ENCODE measurements around the gene TNFAIP3.

The TNFAIP3 gene

DNA sequence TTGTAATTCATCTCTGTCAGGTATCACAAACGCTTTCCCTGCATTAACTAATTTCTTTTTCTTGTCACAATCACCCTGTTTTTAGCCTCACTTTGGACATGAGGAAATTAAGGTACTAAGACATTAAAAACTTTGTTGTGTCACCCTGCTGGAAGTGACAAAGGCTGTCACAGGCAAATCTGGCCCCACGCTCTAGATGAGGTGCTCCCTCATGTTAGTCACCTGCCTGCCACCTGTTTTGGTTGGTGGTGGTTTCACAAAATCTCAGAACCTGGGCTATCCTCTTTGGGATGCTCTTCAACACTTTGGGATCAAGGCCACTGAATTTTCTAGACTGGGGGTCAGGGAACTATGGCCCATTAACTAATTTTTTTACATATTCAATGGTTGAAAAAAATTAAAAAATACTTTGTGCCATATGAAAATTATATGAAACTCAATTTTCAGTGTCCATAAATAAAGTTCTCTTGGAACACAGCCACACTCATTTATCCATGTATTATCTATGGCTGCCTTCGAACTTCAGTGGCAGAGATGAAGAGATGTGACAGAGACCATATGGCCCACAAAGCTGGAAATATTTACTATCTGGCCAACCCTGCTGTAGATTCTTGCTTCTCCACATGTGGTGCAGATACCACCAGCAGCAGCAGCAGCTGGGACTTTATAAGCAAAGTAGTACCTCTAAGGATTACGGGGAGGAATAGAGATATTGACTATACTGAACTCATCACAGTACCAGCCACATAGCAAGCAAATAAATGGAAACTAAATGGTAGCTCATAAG lies 16.1 kb upstream of the TNFAIP3 start:
- H3K27me3 ChIP-seq (ENCODE audit: control insufficient read depth in 2 of 2, insufficient read depth in 2 of 2, low read length in 2 of 2): no peaks in the 10 kb centered on the region
- H3K9ac ChIP-seq (ENCODE audit: low read depth in 1 of 2, low read length in 2 of 2): no peak overlapping the region
- no peak overlapping the region for H3K27ac ChIP-seq (ENCODE audit: low read depth in 2 of 2, low read length in 2 of 2)
- H3K4me3 ChIP-seq (ENCODE audit: low read length in 2 of 2): no peak overlapping the region
- H3K36me3 ChIP-seq (ENCODE audit: control insufficient read depth in 2 of 2, insufficient read depth in 2 of 2, low read length in 2 of 2): no peaks in the 10 kb centered on the region
- H3K4me1 ChIP-seq (ENCODE audit: control insufficient read depth in 2 of 2, insufficient read depth in 2 of 2, low read length in 2 of 2): no peaks in the 10 kb centered on the region
- H3K9me3 ChIP-seq (ENCODE audit: control insufficient read depth in 2 of 2, low read length in 2 of 2): no peaks in the 10 kb centered on the region

DNA sequence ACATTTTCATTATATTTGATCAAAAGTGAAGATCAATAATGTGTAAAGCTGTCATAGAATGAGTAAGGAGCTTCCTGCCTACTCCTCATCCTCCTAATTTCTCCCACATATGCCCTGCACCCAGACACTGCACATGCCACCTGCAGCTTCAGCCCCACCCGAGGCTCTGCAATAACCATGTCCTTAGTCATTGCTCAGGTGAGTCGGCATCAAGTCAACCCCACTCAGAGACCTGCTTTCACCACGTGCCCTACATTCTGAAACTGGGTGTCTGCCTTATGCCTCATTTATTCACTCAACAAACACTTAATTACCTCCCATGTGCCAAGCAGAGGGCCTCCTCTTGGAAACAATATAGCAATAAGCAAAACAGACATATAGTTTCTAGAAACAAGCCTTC lies 15.4 kb upstream of the TNFAIP3 start:
- Histone ChIP-seq H3K9ac (ENCODE audit: low read depth in 1 of 2, low read length in 2 of 2) (no peak overlapping the region), H3K27ac (ENCODE audit: low read depth in 2 of 2, low read length in 2 of 2) (no peak overlapping the region), H3K9me3 (ENCODE audit: control insufficient read depth in 2 of 2, low read length in 2 of 2) (no peaks in the 10 kb centered on the region), H3K4me1 (ENCODE audit: control insufficient read depth in 2 of 2, insufficient read depth in 2 of 2, low read length in 2 of 2) (no peaks in the 10 kb centered on the region), H3K36me3 (ENCODE audit: control insufficient read depth in 2 of 2, insufficient read depth in 2 of 2, low read length in 2 of 2) (no peaks in the 10 kb centered on the region), H3K4me3 (ENCODE audit: low read length in 2 of 2) (no peak overlapping the region), H3K27me3 (ENCODE audit: control insufficient read depth in 2 of 2, insufficient read depth in 2 of 2, low read length in 2 of 2) (no peaks in the 10 kb centered on the region)

DNA sequence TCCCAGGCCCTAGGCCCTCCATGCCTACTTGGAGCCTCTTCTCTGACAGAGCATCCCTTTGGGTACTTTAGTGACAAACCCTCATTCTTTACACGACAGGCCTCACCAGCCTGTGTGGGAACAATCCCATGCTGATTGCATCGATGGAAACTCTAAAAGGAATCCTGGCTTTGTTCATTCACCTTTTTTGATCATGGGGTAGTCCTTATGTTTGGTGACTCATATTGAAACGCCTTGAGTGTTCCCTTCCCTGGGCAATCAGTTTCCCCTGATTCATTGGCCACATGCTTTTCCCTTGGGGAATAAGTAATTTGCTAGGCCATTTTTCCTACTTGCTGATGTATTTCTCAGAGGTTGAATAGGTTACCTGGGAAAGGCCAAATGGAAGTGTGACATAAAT lies 14.7 kb upstream of the TNFAIP3 start:
- H3K9me3 ChIP-seq (ENCODE audit: control insufficient read depth in 2 of 2, low read length in 2 of 2): no peaks in the 10 kb centered on the region
- H3K36me3 ChIP-seq (ENCODE audit: control insufficient read depth in 2 of 2, insufficient read depth in 2 of 2, low read length in 2 of 2): no peaks in the 10 kb centered on the region
- H3K4me3 ChIP-seq (ENCODE audit: low read length in 2 of 2): no peak overlapping the region
- no peaks in the 10 kb centered on the region for H3K27me3 ChIP-seq (ENCODE audit: control insufficient read depth in 2 of 2, insufficient read depth in 2 of 2, low read length in 2 of 2)
- H3K4me1 ChIP-seq (ENCODE audit: control insufficient read depth in 2 of 2, insufficient read depth in 2 of 2, low read length in 2 of 2): no peaks in the 10 kb centered on the region
- no peak overlapping the region for H3K27ac ChIP-seq (ENCODE audit: low read depth in 2 of 2, low read length in 2 of 2)
- H3K9ac ChIP-seq (ENCODE audit: low read depth in 1 of 2, low read length in 2 of 2): no peak overlapping the region

DNA sequence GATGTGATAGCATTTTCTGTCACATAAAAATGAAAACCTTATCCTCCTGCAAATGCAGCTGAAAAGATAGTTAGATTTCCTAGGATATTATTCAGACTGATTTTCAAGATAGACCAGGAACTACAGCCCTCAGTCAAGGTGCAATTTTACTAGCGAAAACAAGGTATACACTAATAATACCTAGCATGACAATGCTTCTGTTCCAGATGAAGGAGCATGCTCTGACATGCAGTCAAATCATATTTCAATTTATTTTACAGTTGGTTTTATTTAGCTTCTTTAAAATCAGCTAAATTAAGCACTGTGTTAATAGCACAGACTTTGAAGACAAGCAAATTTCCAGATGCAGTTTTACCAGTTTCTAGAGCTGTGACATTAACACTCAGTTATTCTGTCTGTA lies 14.2 kb upstream of the TNFAIP3 start:
- no peak overlapping the region for H3K9ac ChIP-seq (ENCODE audit: low read depth in 1 of 2, low read length in 2 of 2)
- H3K4me1 ChIP-seq (ENCODE audit: control insufficient read depth in 2 of 2, insufficient read depth in 2 of 2, low read length in 2 of 2): no peaks in the 10 kb centered on the region
- H3K27me3 ChIP-seq (ENCODE audit: control insufficient read depth in 2 of 2, insufficient read depth in 2 of 2, low read length in 2 of 2): no peaks in the 10 kb centered on the region
- H3K27ac ChIP-seq (ENCODE audit: low read depth in 2 of 2, low read length in 2 of 2): no peak overlapping the region
- H3K9me3 ChIP-seq (ENCODE audit: control insufficient read depth in 2 of 2, low read length in 2 of 2): no peaks in the 10 kb centered on the region
- H3K4me3 ChIP-seq (ENCODE audit: low read length in 2 of 2): no peak overlapping the region
- no peaks in the 10 kb centered on the region for H3K36me3 ChIP-seq (ENCODE audit: control insufficient read depth in 2 of 2, insufficient read depth in 2 of 2, low read length in 2 of 2)

DNA sequence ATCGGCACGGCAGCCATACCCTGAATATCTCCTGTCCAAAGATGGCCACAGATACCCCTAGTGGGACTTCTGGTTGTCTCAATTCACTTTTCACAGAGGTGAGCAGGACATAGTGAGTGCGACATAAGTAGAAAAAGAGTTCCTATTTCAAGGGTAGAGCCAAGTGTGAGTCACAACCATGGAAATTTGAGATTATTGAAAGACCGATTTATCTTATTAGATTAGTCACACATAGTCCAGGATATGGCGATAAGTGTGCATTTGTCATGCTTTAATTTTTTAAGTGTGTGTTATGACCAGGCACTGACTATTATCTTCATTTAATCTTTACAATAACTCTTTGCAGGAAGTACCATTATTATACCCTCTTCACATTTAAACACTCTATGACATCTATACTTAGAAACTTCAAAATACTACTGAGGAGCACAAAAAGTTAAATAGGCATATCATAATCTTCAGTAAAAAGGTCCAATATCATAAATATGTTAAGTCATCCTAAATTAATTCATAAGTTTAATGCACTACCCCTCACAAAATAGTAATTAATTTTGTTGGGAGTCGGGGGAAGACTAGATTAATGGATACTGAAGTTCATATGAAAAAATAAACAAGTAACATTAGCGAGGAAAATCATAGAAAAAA lies 13.4 kb upstream of the TNFAIP3 start:
- Histone ChIP-seq H3K4me1 (ENCODE audit: control insufficient read depth in 2 of 2, insufficient read depth in 2 of 2, low read length in 2 of 2) (no peaks in the 10 kb centered on the region), H3K9me3 (ENCODE audit: control insufficient read depth in 2 of 2, low read length in 2 of 2) (no peaks in the 10 kb centered on the region), H3K4me3 (ENCODE audit: low read length in 2 of 2) (no peak overlapping the region), H3K27me3 (ENCODE audit: control insufficient read depth in 2 of 2, insufficient read depth in 2 of 2, low read length in 2 of 2) (no peaks in the 10 kb centered on the region), H3K36me3 (ENCODE audit: control insufficient read depth in 2 of 2, insufficient read depth in 2 of 2, low read length in 2 of 2) (no peaks in the 10 kb centered on the region), H3K9ac (ENCODE audit: low read depth in 1 of 2, low read length in 2 of 2) (no peak overlapping the region), H3K27ac (ENCODE audit: low read depth in 2 of 2, low read length in 2 of 2) (no peak overlapping the region)

DNA sequence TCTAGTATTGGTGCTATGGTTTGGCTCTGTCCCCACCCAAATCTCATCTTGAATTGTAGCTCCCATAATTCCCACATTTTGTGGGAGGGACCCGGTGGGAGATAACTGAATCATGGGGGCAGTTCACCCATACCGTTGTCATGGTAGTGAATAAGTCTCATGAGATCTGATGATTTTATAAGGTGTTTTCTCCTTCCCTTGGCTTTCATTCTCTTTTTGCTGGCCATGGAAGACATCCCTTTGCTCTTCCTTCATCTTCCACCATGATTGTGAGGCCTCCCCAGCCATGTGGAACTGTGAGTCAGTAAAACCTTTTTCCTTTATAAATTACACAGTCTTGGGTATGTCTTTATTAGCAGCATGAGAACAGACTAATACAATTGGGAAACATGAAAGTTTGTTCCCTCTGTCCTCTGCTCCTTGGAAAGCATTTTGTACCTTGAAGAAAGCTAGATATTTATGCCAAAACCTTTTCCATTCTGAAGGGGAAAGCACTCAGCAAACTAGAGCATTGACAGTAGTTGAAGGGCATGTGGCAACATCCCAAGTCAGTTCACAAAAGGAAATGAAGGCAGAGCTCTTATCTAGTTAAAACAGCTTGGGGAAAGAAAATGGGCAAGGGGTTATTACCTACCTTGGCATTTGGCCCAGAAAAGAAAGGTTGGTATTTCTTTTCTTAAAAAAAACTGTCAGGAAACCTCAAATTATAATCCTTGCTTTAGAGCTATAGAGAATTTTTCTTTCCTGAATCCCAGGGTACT lies 10.7 kb upstream of the TNFAIP3 start:
- Histone ChIP-seq H3K27me3 (ENCODE audit: control insufficient read depth in 2 of 2, insufficient read depth in 2 of 2, low read length in 2 of 2) (no peaks in the 10 kb centered on the region), H3K36me3 (ENCODE audit: control insufficient read depth in 2 of 2, insufficient read depth in 2 of 2, low read length in 2 of 2) (no peaks in the 10 kb centered on the region), H3K9me3 (ENCODE audit: control insufficient read depth in 2 of 2, low read length in 2 of 2) (no peaks in the 10 kb centered on the region), H3K4me3 (ENCODE audit: low read length in 2 of 2) (no peak overlapping the region), H3K27ac (ENCODE audit: low read depth in 2 of 2, low read length in 2 of 2) (no peak overlapping the region), H3K4me1 (ENCODE audit: control insufficient read depth in 2 of 2, insufficient read depth in 2 of 2, low read length in 2 of 2) (no peaks in the 10 kb centered on the region), H3K9ac (ENCODE audit: low read depth in 1 of 2, low read length in 2 of 2) (no peak overlapping the region)

DNA sequence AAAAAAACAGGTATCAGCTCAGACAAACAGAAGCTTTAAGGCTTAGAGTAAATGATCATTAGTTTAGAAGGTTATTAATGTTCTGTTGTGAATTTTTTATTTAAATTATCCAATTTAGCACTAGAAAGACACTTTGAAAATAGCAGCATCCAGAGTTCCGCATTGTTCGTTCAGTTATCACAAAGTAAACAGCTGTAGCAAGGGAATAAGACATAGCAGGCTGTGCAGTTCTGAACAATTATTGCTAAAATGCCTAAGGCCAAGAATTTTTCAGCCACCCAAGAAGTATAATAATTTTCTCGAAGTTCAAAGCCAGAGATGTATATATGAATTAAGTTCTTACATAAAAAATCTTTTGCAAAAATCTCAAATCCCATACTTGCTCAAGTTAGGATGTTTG lies 8.0 kb upstream of the TNFAIP3 start:
- H3K36me3 ChIP-seq (ENCODE audit: control insufficient read depth in 2 of 2, insufficient read depth in 2 of 2, low read length in 2 of 2): no peaks in the 10 kb centered on the region
- no peaks in the 10 kb centered on the region for H3K4me1 ChIP-seq (ENCODE audit: control insufficient read depth in 2 of 2, insufficient read depth in 2 of 2, low read length in 2 of 2)
- H3K9me3 ChIP-seq (ENCODE audit: control insufficient read depth in 2 of 2, low read length in 2 of 2): no peaks in the 10 kb centered on the region
- no peak overlapping the region for H3K9ac ChIP-seq (ENCODE audit: low read depth in 1 of 2, low read length in 2 of 2)
- H3K27me3 ChIP-seq (ENCODE audit: control insufficient read depth in 2 of 2, insufficient read depth in 2 of 2, low read length in 2 of 2): no peaks in the 10 kb centered on the region
- H3K27ac ChIP-seq (ENCODE audit: low read depth in 2 of 2, low read length in 2 of 2): no peak overlapping the region
- H3K4me3 ChIP-seq (ENCODE audit: low read length in 2 of 2): no peak overlapping the region

DNA sequence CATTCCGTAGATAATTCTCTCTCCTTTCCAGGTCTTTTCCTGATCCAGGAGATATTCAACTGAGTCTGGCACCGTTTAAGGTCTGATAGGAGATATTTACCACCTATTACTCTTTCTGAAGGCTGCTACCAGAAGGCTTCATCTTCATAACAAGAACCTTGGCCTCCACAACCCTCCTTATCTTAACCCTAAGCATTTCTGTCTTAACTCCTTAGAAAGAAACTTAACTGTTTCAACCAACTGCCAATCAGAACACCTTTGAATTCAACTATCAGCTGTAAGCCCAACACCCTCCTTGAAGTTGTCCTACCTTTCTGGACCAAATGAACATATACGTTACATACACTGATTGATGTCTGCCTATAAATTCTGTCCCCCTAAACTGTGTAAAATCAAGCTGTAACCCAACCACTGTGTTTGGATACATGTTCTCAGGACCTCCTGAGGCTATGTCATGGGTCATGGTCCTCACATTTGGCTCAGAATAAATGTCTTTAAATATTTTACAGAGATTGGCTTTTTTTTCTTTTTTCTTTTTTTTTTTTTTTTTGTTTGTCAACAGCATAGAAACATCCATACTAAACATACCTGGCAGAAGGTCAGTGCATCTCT lies 6.6 kb upstream of the TNFAIP3 start:
- H3K27me3 ChIP-seq (ENCODE audit: control insufficient read depth in 2 of 2, insufficient read depth in 2 of 2, low read length in 2 of 2): no peaks in the 10 kb centered on the region
- no peak overlapping the region for H3K9ac ChIP-seq (ENCODE audit: low read depth in 1 of 2, low read length in 2 of 2)
- no peak overlapping the region for H3K4me3 ChIP-seq (ENCODE audit: low read length in 2 of 2)
- no peaks in the 10 kb centered on the region for H3K4me1 ChIP-seq (ENCODE audit: control insufficient read depth in 2 of 2, insufficient read depth in 2 of 2, low read length in 2 of 2)
- no peaks in the 10 kb centered on the region for H3K9me3 ChIP-seq (ENCODE audit: control insufficient read depth in 2 of 2, low read length in 2 of 2)
- H3K27ac ChIP-seq (ENCODE audit: low read depth in 2 of 2, low read length in 2 of 2): no peak overlapping the region
- no peaks in the 10 kb centered on the region for H3K36me3 ChIP-seq (ENCODE audit: control insufficient read depth in 2 of 2, insufficient read depth in 2 of 2, low read length in 2 of 2)

DNA sequence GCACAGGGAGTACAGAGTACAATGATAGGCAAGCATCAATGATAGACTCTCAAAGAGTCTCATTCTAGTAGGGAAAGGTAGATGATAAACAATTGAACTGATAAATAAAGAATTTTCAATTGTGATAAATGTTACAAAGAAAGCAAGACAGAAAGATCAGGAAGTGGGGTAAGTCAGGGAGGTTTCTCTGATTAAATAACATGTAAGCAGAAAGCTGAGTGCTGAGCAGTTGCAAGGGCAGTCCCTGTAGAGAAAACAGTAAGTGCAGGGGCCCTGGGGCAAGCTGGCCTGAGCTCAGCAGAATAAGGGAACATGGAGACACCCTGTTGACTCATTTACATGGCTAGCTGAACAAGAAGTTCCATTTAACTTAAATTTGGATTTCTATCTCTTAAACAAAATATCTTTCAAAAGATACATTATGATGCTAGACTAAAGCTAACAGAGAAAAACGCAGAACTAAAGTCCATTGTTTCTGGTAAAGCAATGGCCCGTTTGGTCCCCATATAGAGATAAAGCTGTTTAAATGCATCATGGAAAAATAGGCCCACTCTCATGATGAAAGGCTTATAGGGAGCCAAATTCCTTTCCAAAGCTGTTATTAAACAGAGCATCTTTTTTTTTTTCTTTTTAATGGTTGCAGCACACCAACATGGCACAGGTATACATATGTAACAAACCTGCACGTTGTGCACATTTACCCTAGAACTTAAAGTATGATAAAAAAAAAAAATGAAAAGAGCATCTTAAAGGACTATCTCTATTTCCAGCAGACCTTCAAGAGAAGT lies 5.3 kb upstream of the TNFAIP3 start:
- Histone ChIP-seq H3K9ac (ENCODE audit: low read depth in 1 of 2, low read length in 2 of 2) (no peak overlapping the region), H3K27me3 (ENCODE audit: control insufficient read depth in 2 of 2, insufficient read depth in 2 of 2, low read length in 2 of 2) (no peaks in the 10 kb centered on the region), H3K27ac (ENCODE audit: low read depth in 2 of 2, low read length in 2 of 2) (no peak overlapping the region), H3K4me1 (ENCODE audit: control insufficient read depth in 2 of 2, insufficient read depth in 2 of 2, low read length in 2 of 2) (peaks cover 4 to 7% of the 10 kb centered on the region in 2 donors), H3K4me3 (ENCODE audit: low read length in 2 of 2) (no peak overlapping the region), H3K9me3 (ENCODE audit: control insufficient read depth in 2 of 2, low read length in 2 of 2) (no peaks in the 10 kb centered on the region), H3K36me3 (ENCODE audit: control insufficient read depth in 2 of 2, insufficient read depth in 2 of 2, low read length in 2 of 2) (no peaks in the 10 kb centered on the region)
